Measurements from ENCODE around the gene TTLL5. TPM values are rescaled to one million over a fixed set of nuclear protein-coding genes. Genes with fewer than 3 reads are reported as not detected.

TTLL5 gene
- total and polyA plus RNA-seq, 10 of the 15 experiments (the other 5 are each of a cell fraction or from before 2014, with no cell fraction given): 3.2 to 25.9 (median 13.8) TPM

- no peak for TF ChIP-seq KAT2A (conservative IDR thresholded peaks at IDR 0.05; ENCODE audit: control insufficient read depth, low read depth, low read length)
- no peak for TF ChIP-seq SKIL (IDR thresholded peaks at IDR 0.05; ENCODE audit: low read depth, poor library complexity, severe bottlenecking)
- TF ChIP-seq ZSCAN29 (IDR thresholded peaks at IDR 0.05): no peak
- no peak for TF ChIP-seq DPF2 (IDR thresholded peaks at IDR 0.05)
- no peak for TF ChIP-seq NR2C2 (IDR thresholded peaks at IDR 0.05; ENCODE audit: borderline replicate concordance, control insufficient read depth, insufficient read length, low read depth)
- TF ChIP-seq GABPA (IDR thresholded peaks at IDR 0.05; ENCODE audit: low read depth): no peak
- no peak for TF ChIP-seq FOS (IDR thresholded peaks at IDR 0.05; ENCODE audit: borderline replicate concordance, extremely low read depth, insufficient read length)
- TF ChIP-seq IRF4 (IDR thresholded peaks at IDR 0.05; ENCODE audit: low read depth, low read length): no peak
- no peak for TF ChIP-seq EED (IDR thresholded peaks at IDR 0.05; ENCODE audit: low read depth)
- TF ChIP-seq ZNF384 (IDR thresholded peaks at IDR 0.05; ENCODE audit: borderline replicate concordance, low read depth, low read length): no peak
- no peak for TF ChIP-seq STAT1 (conservative IDR thresholded peaks at IDR 0.05)
These were observed 193.2 kb downstream of the TTLL5 start (continued) for GRCh38 chr14:75854111-75854799.

- H3K9me3 ChIP-seq (replicated peaks; ENCODE audit: control insufficient read depth, insufficient read depth, low read length): no peaks in the 10 kb centered on the region
- no peaks in the 10 kb centered on the region for H3K79me2 ChIP-seq (ENCODE audit: control insufficient read depth, insufficient read depth, low read length)
- H3K4me3 ChIP-seq: no peak overlapping the region
- intact Hi-C loops (cut with micrococcal nuclease; ENCODE audit: unreplicated experiment) (no loop called here), in situ Hi-C loops (cut with MboI) (no loop called here)
- SMC1A ChIA-PET (ENCODE audit: uncharacterized antibody, unreplicated experiment): no interaction called here
- no peak for ATAC-seq
- H3K36me3 ChIP-seq (ENCODE audit: control insufficient read depth in 2 of 2, insufficient read depth in 2 of 2, low read length in 1 of 2): no peaks in the 10 kb centered on the region
- no peak overlapping the region for H3K4me2 ChIP-seq (ENCODE audit: control insufficient read depth, insufficient read depth)
- DNase-seq (ENCODE audit: low read depth, low spot score): no peak
- no TSS peak for BruUV-seq (replicated peaks)
- TF ChIP-seq SRF (IDR thresholded peaks at IDR 0.05; ENCODE audit: low read depth in 2 of 2, low read length in 2 of 2) (no peak), E4F1 (IDR thresholded peaks at IDR 0.05; ENCODE audit: borderline replicate concordance, partially characterized antibody) (no peak)
- H3K4me1 ChIP-seq (ENCODE audit: control insufficient read depth, insufficient read depth, low read length): no peaks in the 10 kb centered on the region
- no peaks in the 10 kb centered on the region for H4K20me1 ChIP-seq (ENCODE audit: control insufficient read depth, insufficient read depth)
- 100% methylated on average over 1 of the region's 1 CpG for WGBS (ENCODE audit: insufficient coverage, insufficient replicate concordance, low lambda C conversion rate, missing lambda C conversion rate)
- no peak for FAIRE-seq
- RAD21 ChIA-PET (ENCODE audit: unreplicated experiment): no interaction called here
- H3K9ac ChIP-seq (ENCODE audit: control insufficient read depth, insufficient read depth, low read length): no peak overlapping the region
- POLR2A ChIA-PET: no interaction called here
- H2AFZ ChIP-seq (ENCODE audit: control insufficient read depth, low read depth, low read length): no peak overlapping the region
- no peak overlapping the region for H3K27ac ChIP-seq (ENCODE audit: control insufficient read depth, insufficient read depth)
- no peaks in the 10 kb centered on the region for H3K27me3 ChIP-seq (replicated peaks in 1 of 2; ENCODE audit: control insufficient read depth in 2 of 2, insufficient read depth in 2 of 2, low read length in 1 of 2)
- CTCF ChIA-PET: no interaction called here
These were observed 196.2 kb downstream of the TTLL5 start for GRCh38 chr14:75857199-75857598.
